HG03045 (cell line): ENCODE data around the gene MYG1.
"Not testable (repeated sequence)": the region's sequence is repeated elsewhere in the genome, so short reads cannot be mapped to it uniquely, and the experiment has no call there.

ENCODE experiments used
- ATAC-seq: cut with Tn5 transposase; IDR thresholded peaks from one replicate; pipeline ENCODE4 v1.9.1; 2021; ENCODE audit warnings: mild to moderate bottlenecking, moderate library complexity; ENCODE audit not compliant: unreplicated experiment

The MYG1 gene

DNA sequence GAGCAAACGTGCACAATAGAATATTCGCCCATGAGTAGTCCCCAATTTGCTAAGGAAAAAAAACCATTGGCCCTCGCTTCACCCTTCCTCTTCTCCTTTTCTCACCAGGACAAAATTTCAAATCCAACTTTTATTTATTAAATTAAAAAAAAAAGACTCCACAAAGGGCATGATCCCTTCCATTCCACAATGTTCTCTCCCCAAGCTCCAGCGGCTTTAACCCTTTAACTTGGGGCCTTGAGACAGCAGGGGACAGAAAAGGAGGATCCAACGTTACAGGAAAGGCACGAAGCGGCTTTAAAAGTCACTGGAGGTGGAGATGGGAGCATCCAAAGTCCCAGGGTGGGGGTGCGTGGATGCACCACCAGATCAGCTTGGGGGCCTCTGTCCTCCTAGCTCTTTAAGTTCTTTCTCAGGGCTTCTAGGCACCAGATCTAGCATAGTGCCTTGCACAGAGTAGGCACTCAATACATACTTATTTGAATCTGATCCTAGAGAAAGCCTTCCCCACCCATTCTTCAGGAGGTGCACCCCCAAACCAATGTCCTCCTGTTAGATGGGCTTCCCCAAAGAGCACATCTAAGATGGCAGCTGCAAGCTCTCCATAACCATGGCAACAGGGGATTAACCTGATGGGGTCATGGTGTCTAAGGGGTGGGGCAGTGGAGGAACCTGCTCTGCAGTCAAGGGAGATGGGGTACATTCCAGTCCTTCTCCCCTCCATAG lies 27.1 kb downstream of the MYG1 start:
- no peak for ATAC-seq

DNA sequence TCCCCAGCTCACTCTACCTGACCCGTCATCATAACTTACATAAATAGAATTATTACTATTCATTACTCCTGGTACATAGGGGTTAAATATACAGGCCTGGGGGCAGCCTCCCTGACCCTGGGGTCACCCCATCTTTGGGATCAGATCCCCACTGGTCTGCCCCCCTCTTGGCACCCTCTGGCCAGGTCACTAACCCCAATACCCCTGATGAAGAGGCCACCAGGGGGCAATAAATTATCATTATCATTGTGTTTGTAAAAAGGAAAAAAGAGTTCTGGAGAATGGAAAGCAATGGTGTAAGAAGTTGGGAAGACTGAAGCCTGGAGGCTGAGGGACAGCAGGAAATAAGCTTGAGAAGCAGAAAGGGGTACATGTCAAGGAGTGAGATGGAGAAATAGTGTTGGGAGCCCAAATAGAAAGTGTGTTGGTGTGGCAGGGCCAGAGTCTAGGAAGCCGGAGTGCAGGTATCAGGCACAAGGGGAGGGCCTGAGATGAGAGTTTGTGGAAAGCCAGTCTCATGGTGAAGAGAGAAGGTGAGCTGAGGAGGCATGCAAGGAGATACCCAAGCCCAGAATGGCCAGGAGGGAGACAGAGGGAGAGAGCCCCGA lies 28.0 kb downstream of the MYG1 start:
- no peak for ATAC-seq

DNA sequence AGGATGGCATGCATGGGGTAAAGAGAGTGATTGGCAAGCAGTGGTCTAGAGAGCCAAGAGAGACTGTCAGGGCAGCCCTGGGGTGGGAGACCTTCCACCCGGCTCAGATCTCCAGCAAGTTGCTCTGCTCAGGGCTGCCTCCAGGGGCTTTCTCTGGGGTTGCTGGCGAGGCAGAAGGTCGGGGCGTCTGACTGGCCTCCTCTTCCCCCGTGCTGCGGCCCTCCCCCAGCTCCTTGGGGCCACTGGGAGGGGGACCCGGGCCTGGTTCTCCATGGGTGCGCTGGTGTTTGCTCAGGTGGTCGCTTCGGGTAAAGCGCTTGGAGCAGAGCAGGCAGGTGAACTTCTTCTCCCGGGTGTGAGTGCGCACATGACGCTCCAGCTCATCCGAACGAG lies 28.5 kb downstream of the MYG1 start:
- ATAC-seq = no peak

DNA sequence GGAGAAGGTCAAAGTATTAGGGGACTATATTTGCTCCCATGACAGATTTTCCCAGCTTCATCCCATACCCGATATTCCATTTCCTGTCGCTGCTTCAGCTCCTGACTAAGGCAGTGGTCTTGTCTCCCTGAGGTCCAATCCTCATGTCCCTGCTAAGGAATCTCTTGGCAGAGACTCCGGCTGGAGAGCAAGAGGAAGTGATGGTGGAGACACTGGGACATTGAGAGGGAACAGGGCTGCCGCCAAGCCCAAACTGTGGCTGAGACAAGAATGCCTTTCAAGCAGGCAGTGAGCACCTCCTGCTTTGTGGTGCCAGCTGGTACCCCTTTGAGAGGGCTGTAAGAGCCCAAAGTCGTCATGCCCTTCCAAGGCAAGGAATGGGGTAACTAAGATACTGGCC lies 31.2 kb downstream of the MYG1 start:
- ATAC-seq = no peak

DNA sequence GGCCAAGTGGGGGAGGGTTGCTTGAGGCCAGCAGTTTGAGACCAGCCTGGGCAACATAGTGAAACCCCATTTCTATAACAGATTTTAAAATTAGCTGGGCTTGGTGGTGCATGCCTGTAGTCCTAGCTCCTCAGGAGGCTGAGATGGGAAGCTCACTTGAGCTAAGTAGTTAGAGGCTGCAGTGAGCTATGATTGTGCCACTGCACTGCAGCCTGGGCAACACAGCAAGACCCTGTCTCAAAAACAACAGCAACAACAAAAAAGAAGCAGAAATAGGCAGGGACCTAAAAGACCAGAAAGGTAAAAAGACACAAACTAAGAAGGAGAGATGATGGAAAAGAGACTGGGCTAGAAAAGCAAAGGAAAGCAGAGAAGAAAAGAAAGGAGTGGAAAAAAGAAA lies 32.8 kb downstream of the MYG1 start:
- not testable (repeated sequence) for ATAC-seq

DNA sequence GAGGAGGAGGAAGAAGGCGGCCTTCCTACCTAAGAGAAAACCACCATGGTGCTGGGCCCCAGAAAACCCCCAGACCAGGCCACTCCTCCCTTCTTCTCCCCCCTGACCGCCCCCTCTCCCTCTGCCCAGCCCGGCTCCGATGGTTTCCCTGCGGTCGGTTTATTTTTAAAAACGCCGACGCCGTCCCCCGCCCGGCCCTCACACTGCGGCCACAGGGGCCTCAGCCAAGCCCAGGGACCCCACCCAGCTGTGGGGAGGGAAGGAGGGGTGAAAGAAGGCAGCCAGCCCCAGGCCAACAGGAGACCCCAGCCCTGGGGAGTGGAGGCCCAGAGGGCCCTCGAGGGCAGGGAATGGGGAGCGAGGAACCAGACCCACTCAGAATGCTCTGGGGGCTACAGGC lies 33.2 kb downstream of the MYG1 start:
- ATAC-seq = no peak

DNA sequence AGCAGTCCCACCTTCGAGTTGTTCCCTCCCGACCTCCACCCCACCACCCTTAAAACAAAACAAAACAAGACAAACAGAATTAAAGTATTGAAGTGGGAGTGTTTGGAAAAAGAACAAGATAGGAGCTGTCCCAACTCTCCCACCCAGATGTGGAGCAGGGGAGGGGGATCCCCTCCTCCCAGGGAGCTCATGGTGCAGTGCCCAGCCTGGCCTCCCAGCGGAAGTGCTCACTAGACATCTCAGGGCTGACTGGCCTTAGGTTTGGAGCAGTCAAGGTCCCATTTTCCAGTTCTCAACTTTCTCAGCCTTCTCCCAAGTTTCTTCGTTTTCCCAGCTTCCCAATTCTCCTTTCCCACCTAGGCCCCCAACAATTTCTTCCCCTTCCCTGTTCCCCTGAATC lies 33.8 kb downstream of the MYG1 start:
- ATAC-seq = no peak

DNA sequence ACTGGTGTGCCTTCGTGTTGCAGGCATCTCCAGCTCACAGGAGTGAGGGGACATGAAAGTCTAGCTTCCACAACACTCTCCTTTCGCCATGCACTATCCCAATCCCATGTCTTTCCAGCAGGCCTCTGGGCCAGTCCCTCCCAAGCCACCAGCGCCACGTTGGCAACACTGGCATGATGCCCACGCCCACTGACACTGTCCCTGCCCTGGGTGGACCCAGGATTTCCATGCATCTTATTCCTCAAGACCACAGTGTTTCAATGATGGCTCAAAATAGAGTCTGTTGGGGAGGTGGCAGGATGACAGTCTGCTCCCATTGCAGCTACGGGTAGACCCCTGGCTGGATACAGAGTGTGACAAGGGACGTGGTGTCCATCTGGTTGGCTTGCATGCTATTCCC lies 34.4 kb downstream of the MYG1 start:
- ATAC-seq = no peak

DNA sequence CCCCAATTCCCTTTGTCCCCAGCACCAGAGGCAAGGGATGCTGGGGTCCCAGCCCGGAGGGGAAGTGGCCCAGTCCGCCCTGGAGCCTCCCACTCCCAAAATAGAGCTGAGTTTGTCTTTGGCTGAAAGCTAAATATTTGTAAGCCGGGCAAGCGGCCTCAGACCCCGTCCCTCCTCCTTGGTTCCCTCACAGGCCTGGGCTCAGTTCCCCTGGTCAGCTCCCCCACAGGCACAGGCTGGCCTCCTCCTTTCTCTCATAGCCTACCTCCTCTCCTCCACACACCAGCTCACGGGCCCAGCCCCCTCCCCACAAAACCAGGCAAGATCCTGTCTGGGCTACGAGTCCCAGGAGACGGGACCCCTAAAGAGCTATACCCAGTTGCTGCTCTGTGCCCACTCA lies 35.3 kb downstream of the MYG1 start:
- ATAC-seq = no peak

DNA sequence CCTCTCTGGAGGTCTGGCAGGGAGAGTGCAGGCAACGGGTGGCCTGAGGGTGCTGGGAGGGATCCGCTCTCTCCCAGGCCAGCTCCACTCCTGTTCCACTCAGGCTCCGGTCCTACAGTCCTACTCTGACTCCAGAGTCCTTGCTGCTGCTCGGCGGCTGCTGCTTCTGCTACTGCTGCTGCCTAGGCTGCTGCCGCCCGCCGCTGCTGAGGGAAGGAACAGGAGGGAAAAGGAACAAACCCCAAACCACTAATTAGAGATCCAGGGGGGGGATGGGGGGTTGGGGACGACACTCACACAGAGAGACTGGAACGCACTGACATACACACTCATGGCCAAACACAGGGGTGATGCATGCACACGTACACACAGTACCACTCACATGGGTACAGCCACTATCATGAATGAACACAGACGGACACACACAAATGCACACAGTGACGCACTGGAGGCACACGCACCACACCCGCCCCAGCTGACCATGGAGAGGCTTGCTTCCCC lies 36.7 kb downstream of the MYG1 start, which contains the start of gene SP7:
TSS of gene SP7 (minus strand) at position 174 of the 501 bp plus-strand sequence. CDS start 708 bp downstream, outside the sequence.
- no peak for ATAC-seq

DNA sequence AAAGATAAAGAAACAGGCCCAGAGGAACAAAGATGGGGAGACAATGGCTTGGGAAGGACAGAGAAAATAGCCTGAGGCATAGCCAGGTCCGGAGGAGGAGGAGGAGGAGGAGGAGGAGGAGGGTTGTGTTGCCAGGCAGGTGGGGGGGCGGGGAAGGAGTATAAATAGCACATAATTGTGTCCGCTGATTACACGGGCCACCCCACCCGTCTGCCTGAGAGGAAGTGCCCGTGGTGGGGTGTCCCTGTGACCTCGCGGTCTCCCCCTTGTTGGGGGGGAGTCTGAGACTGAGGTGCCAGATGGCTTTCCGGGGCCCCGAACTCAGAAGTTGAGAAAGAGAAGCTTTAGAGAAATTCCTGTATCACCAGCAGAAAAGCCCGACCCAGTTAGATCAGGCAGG lies 38.5 kb downstream of the MYG1 start:
- ATAC-seq = no peak

DNA sequence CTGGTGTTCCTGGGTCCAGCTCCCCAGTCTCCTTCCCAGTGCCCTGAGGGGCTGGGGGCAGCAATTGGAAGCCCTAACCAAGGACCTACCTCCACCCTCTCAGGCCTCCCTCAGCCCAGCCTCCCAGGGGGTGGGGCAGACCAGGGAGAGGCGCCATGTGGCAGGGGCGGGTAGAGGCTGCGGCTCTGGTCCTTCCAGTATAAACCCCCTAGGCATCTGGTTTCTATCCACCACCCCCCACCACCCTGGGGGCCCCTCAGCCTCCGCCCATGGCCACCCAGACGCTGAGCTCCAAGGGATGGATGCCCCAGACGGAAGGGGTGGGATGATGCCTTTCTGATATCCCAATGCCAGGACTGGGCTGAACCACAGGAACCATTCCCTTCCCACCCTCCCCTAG lies 39.4 kb downstream of the MYG1 start:
- no peak for ATAC-seq

DNA sequence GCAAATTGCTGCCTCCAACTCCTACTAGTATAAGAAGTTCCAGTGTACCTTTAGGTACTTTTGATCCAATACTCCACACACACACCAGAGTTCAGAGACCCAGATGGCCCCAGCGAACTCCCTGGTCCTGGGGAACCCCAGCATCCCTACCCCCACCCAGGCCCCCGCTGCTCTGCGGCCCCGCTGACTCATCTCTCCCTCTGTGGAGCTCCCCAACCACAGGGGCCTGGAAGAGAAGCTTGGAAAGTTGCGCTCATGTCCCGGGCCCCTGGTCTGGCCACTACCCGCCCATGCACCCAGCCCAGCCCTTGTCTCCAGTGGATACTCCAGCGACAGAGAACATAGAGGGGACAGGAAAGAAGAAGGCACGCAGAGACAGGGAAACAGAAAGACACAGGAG lies 40.9 kb downstream of the MYG1 start:
- no peak for ATAC-seq

DNA sequence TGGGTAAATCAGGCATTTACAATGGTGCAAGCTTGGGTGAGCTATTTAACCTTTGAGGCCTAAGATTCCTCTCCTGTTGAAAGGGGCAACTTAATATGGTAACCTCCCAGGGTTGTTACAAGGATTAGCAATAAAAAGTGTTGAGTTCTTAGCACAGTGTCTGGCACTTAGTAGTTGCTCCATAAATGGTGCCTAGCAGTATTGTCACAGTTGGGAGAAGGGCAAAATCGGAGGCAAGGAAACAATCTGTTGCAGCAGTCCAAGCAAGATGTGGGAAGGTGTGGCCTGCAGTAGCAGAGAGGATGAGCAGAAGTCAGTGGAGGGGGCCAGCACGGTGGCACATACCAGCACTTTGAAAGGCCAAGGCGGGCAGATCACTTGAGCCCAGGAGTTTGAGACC lies 44.0 kb downstream of the MYG1 start:
- no peak for ATAC-seq

DNA sequence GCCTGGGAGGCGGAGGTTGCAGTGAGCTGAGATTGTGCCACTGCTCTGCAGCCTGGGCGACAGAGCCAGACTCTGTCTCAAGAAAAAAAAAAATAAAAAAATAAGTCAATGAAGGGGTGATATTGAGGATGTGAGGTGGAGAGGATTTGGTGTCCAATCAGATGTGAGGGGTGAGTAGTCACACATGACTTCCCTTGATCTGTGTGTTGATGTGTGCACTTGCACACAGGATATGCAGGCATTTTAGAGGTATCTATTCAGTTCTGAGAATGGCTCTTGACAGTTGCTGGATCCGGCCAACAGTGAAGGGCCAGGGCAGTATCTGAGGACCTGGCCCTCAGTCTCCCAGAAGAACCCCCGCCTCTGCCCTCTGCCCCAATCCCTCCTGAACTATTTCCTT lies 44.5 kb downstream of the MYG1 start:
- no peak for ATAC-seq

DNA sequence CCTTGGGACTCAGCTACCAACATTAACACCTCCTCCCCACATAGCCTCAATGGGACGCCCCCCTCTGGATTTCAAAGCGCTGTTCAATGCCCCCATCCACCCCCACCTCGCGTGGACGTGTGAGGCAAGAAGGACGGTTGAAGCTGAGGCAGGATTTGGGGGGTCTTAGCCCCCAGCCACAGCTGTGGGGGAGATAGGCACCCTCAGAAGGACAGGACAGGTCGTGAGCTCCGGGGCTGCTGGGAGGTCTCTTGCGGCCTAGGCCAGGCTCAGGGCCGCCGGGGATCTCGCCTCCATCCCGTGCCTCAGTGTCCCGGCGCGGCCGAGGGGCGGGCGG lies 45.0 kb downstream of the MYG1 start:
- ATAC-seq = no peak

DNA sequence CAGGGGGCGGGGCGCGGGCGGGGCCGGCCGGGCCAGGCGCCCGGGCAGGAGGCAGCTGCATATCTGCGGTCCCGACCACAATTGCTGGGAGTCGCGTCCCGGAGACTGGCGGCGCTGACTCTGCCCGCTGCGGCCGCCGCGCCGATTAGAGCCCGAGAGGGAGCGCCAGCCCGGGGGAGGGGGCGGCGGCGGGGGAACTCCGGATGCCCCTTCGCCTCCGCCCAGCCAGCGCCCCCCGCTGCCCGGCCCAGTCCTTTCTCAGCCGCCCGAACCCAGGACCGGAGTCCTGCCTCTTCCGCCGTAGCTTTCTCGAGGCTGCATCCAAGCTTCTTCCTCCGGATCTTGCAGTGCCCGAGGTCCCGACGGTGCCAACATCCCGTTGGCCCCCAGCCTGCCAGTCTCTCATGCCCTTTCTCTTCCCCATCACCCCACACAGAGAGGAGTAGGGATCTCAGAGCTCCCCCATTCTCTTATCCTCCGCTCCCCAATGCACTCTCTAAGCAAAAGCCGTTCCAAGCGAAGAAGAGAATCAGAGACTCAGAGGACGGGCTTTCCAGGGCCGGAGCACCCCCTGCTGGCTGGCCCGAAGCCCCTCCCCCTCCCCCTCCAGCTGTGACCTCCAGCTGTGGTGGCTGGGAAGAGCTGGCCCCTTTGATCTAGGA lies 45.5 kb downstream of the MYG1 start:
- peak; percentile 53 for ATAC-seq

DNA sequence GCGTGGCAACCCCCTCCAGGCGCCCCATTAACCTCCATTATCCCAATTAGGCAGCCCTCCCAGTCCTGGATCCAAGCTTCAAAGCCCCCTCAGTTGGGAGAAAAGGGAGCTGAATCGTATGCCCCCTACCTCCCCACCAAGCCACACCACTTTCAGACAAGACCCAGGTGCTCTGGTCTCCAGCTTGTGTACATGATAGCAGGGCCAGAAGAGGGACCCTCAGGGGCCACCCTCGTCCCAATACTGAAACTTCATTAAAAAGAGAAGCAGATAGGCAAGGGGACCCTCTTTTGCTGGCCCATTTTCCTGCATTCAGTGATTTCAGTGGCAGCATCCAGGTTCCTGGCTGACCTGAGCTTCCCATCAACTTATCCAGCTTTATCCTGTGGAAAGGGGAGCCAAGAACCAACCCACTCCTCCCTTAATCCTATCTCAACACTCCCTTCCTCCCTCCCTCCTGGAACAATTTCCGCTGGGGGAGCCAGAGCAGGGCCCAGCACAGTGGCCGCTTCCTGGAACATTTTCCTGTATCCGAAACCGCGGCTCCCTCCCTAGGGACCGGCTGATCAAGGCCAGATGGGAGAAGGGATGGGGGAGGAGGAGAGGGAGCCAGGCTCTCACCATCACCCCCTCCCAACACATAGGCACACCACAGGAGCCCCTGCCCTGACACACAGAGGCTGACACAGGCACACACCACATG lies 46.1 kb downstream of the MYG1 start:
- ATAC-seq = no peak

DNA sequence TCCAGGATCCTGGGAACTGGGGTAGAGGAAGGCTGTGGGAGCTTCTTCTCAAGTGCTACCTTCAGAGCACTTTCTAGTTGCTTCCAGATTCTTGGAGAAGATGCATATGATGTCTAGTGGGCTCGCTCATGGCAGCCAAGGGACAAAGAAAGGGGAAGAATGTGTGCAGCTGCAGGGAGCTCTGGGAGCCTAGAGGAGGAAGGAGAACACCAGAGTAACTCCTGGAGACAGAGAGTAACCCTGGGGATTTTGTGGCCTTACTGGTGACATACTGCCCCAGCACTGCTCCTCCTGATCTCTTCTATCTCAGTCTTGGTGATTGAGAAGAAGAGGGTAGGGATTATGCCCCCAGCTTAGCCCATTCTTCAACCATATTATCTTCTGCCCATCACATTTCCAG lies 47.0 kb downstream of the MYG1 start:
- no peak for ATAC-seq

DNA sequence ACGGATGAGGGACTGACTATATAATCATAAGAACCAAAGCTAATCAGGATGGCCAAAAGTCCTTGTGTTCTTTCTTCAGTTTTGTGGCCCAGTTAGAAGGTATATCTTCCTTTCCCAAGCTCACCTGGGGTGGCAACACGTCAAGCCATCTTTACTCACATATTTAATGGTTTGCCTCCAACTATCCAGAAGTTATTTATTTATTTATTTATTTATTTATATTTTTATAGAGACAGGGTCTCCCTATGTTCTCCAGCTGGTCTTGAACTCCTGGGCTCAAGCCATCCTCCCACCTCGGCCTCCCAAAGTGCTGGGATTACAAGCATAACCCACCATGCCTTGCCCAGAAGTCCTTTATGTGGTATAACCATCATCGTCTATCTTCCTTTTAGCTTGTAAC lies 48.4 kb downstream of the MYG1 start:
- ATAC-seq = no peak
